ENCODE measurements around the gene CST3. TPM values are rescaled to one million over a fixed set of nuclear protein-coding genes. Genes with fewer than 3 reads are reported as not detected.

The CST3 gene
- total and polyA plus RNA-seq, 2 experiments from 2014 or later, result 478 to 784 TPM

- Histone ChIP-seq H3K9ac (no peak overlapping the region), H4K20me1 (ENCODE audit: insufficient read depth) (no peaks in the 10 kb centered on the region), H3K4me2 (ENCODE audit: unreplicated experiment) (no peak overlapping the region), H3K4me3 (no peak overlapping the region), H3K27ac (no peak overlapping the region), H3K9me3 (ENCODE audit: low read depth) (no peaks in the 10 kb centered on the region), H3K79me2 (ENCODE audit: insufficient read depth) (peaks cover 11% of the 10 kb centered on the region), H3K9me2 (ENCODE audit: insufficient read depth) (no peaks in the 10 kb centered on the region), H3F3A (ENCODE audit: insufficient read depth) (peaks cover 28% of the 10 kb centered on the region), H3K36me3 (ENCODE audit: low read depth) (no peaks in the 10 kb centered on the region), H3K27me3 (replicated peaks; ENCODE audit: insufficient read depth) (no peaks in the 10 kb centered on the region), H3K4me1 (ENCODE audit: insufficient read depth) (peaks cover 22% of the 10 kb centered on the region), H2AFZ (no peak overlapping the region)
- no peak for TF ChIP-seq EZH2 (IDR thresholded peaks at IDR 0.05; ENCODE audit: insufficient read depth, poor library complexity, severe bottlenecking)
- no peak for TF ChIP-seq EZH2phosphoT487 (IDR thresholded peaks at IDR 0.05; ENCODE audit: insufficient read depth, low read depth)
- in situ Hi-C loops (cut with MboI), result no loop called here
- WGBS, 2 experiments (ENCODE audit: low coverage in 1 of 2, low lambda C conversion rate in 2 of 2, missing lambda C conversion rate in 2 of 2), result 91 to 92% methylated on average over 11 of the region's 11 CpGs
- no peak for DNase-seq
These were observed 3.2 kb upstream of the CST3 start for GRCh38 chr20:23640671-23641667.

- Histone ChIP-seq H3K9ac (no peak overlapping the region), H3K4me2 (ENCODE audit: unreplicated experiment) (no peak overlapping the region), H3K27me3 (replicated peaks; ENCODE audit: insufficient read depth) (no peaks in the 10 kb centered on the region), H3K36me3 (ENCODE audit: low read depth) (no peaks in the 10 kb centered on the region), H3K79me2 (ENCODE audit: insufficient read depth) (peaks cover 20% of the 10 kb centered on the region), H3K4me1 (ENCODE audit: insufficient read depth) (peaks cover 29% of the 10 kb centered on the region), H4K20me1 (ENCODE audit: insufficient read depth) (no peaks in the 10 kb centered on the region), H2AFZ (no peak overlapping the region), H3K27ac (no peak overlapping the region), H3K9me2 (ENCODE audit: insufficient read depth) (no peaks in the 10 kb centered on the region), H3F3A (ENCODE audit: insufficient read depth) (peaks cover 28% of the 10 kb centered on the region), H3K9me3 (ENCODE audit: low read depth) (no peaks in the 10 kb centered on the region), H3K4me3 (no peak overlapping the region)
- TF ChIP-seq EZH2 (IDR thresholded peaks at IDR 0.05; ENCODE audit: insufficient read depth, poor library complexity, severe bottlenecking), result no peak
- no peak for DNase-seq
- in situ Hi-C loops (cut with MboI), result no loop called here
- 93 to 94% methylated on average over 8 of the region's 8 CpGs for WGBS, 2 experiments (ENCODE audit: low coverage in 1 of 2, low lambda C conversion rate in 2 of 2, missing lambda C conversion rate in 2 of 2)
These were observed 2.4 kb upstream of the CST3 start for GRCh38 chr20:23640018-23640601.

GRCh38 chr20:23639490-23639958 is 1.8 kb upstream of the CST3 start:
- DNase-seq, result no peak
- TF ChIP-seq EZH2 (IDR thresholded peaks at IDR 0.05; ENCODE audit: insufficient read depth, poor library complexity, severe bottlenecking), result no peak
- no peak for TF ChIP-seq EZH2phosphoT487 (IDR thresholded peaks at IDR 0.05; ENCODE audit: insufficient read depth, low read depth)
- Histone ChIP-seq H3K4me3 (no peak overlapping the region), H3K79me2 (ENCODE audit: insufficient read depth) (peaks cover 22% of the 10 kb centered on the region), H3K36me3 (ENCODE audit: low read depth) (no peaks in the 10 kb centered on the region), H3K9me2 (ENCODE audit: insufficient read depth) (no peaks in the 10 kb centered on the region), H3F3A (ENCODE audit: insufficient read depth) (peaks cover 28% of the 10 kb centered on the region), H2AFZ (no peak overlapping the region), H3K9ac (no peak overlapping the region), H3K4me1 (ENCODE audit: insufficient read depth) (peaks cover 29% of the 10 kb centered on the region), H3K9me3 (ENCODE audit: low read depth) (no peaks in the 10 kb centered on the region), H3K27ac (no peak overlapping the region), H3K27me3 (replicated peaks; ENCODE audit: insufficient read depth) (no peaks in the 10 kb centered on the region), H3K4me2 (ENCODE audit: unreplicated experiment) (no peak overlapping the region), H4K20me1 (ENCODE audit: insufficient read depth) (no peaks in the 10 kb centered on the region)
- WGBS, 2 experiments (ENCODE audit: low coverage in 1 of 2, low lambda C conversion rate in 2 of 2, missing lambda C conversion rate in 2 of 2), result 89% methylated on average over 7 to 8 of the region's 8 CpGs
- in situ Hi-C loops (cut with MboI), result no loop called here

- Histone ChIP-seq H3K27me3 (replicated peaks; ENCODE audit: insufficient read depth) (no peaks in the 10 kb centered on the region), H3K9ac (no peak overlapping the region), H3K4me2 (ENCODE audit: unreplicated experiment) (no peak overlapping the region), H3F3A (ENCODE audit: insufficient read depth) (peaks cover 23% of the 10 kb centered on the region), H3K9me2 (ENCODE audit: insufficient read depth) (no peaks in the 10 kb centered on the region), H3K79me2 (ENCODE audit: insufficient read depth) (peaks cover 23% of the 10 kb centered on the region), H3K4me1 (ENCODE audit: insufficient read depth) (peaks cover 29% of the 10 kb centered on the region), H3K27ac (no peak overlapping the region), H3K9me3 (ENCODE audit: low read depth) (no peaks in the 10 kb centered on the region), H4K20me1 (ENCODE audit: insufficient read depth) (no peaks in the 10 kb centered on the region), H3K4me3 (no peak overlapping the region), H2AFZ (no peak overlapping the region), H3K36me3 (ENCODE audit: low read depth) (no peaks in the 10 kb centered on the region)
- TF ChIP-seq EZH2phosphoT487 (IDR thresholded peaks at IDR 0.05; ENCODE audit: insufficient read depth, low read depth), result no peak
- no peak for TF ChIP-seq EZH2 (IDR thresholded peaks at IDR 0.05; ENCODE audit: insufficient read depth, poor library complexity, severe bottlenecking)
- 31% methylated on average over 9 of the region's 9 CpGs; no CpG with 5 or more reads in 1 of the 2 experiments for WGBS, 2 experiments (ENCODE audit: low coverage in 1 of 2, low lambda C conversion rate in 2 of 2, missing lambda C conversion rate in 2 of 2)
- in situ Hi-C loops (cut with MboI), result no loop called here
- DNase-seq, result no peak
These were observed 554 bp upstream of the CST3 start for GRCh38 chr20:23638309-23638708.

All from GM23248 (cell line).